Measurements from ENCODE around the gene IL16.

DNA sequence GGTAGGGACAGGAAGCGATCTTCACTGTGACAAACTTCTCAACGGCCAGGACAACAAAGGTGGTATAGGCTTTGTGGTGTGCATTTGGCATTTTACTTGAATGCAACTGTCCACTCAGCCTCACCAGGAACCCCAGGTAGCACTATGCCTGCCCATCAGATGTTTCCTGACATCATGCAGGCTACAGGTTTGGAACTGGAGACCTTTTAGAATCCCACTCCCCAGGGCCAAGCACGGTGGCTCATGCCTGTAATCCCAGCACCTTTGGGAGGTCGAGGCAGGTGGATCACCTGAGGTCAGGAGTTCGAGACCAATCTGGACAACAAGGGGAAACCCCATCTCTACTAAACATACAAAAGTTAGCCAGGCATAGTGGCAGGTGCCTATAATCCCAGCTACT, 117.7 kb downstream of the IL16 start:
- TF ChIP-seq, protein P1, sequence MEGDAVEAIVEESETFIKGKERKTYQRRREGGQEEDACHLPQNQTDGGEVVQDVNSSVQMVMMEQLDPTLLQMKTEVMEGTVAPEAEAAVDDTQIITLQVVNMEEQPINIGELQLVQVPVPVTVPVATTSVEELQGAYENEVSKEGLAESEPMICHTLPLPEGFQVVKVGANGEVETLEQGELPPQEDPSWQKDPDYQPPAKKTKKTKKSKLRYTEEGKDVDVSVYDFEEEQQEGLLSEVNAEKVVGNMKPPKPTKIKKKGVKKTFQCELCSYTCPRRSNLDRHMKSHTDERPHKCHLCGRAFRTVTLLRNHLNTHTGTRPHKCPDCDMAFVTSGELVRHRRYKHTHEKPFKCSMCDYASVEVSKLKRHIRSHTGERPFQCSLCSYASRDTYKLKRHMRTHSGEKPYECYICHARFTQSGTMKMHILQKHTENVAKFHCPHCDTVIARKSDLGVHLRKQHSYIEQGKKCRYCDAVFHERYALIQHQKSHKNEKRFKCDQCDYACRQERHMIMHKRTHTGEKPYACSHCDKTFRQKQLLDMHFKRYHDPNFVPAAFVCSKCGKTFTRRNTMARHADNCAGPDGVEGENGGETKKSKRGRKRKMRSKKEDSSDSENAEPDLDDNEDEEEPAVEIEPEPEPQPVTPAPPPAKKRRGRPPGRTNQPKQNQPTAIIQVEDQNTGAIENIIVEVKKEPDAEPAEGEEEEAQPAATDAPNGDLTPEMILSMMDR (IDR thresholded peaks at IDR 0.05): no peak
- no peak for TF ChIP-seq ZFX (IDR thresholded peaks at IDR 0.05; ENCODE audit: borderline replicate concordance)

Data from 22Rv1 (cell line).